Measurements from ENCODE around the gene DCLK2.
"Not testable (repeated sequence)": the region's sequence is repeated elsewhere in the genome, so short reads cannot be mapped to it uniquely, and the experiment has no call there.

DCLK2 gene

GRCh38 chr4:150181536-150181935, 103.3 kb downstream of the DCLK2 start:
- H3K27ac Mint-ChIP-seq = no peak overlapping the region
- H3K4me3 Mint-ChIP-seq = no peak overlapping the region
- no peaks in the 10 kb centered on the region for H3K36me3 Mint-ChIP-seq (ENCODE audit: low read depth)
- peaks cover 2% of the 10 kb centered on the region for H3K27me3 Mint-ChIP-seq (ENCODE audit: low read depth)
- H3K4me1 Mint-ChIP-seq = peaks cover 54% of the 10 kb centered on the region
- H3K9me3 Mint-ChIP-seq = no peaks in the 10 kb centered on the region
- TF ChIP-seq CTCF (IDR thresholded peaks at IDR 0.05; ENCODE audit: unreplicated experiment in 3 of 3) = no peak

- Mint-ChIP-seq H3K4me3 (no peak overlapping the region), H3K36me3 (ENCODE audit: low read depth) (no peaks in the 10 kb centered on the region), H3K9me3 (no peaks in the 10 kb centered on the region), H3K4me1 (peaks cover 42% of the 10 kb centered on the region), H3K27me3 (ENCODE audit: low read depth) (peaks cover 4% of the 10 kb centered on the region), H3K27ac (peak overlapping the region in 1 of 3 experiments; percentile 32)
- no peak for TF ChIP-seq CTCF (IDR thresholded peaks at IDR 0.05; ENCODE audit: unreplicated experiment in 3 of 3)
These were observed 104.5 kb downstream of the DCLK2 start for GRCh38 chr4:150182794-150183193.

- peaks cover 27% of the 10 kb centered on the region for H3K4me1 Mint-ChIP-seq
- H3K27me3 Mint-ChIP-seq (ENCODE audit: low read depth); H3K9me3 Mint-ChIP-seq; H3K36me3 Mint-ChIP-seq (ENCODE audit: low read depth); H3K27ac Mint-ChIP-seq; H3K4me3 Mint-ChIP-seq: not testable (repeated sequence)
These were observed 106.8 kb downstream of the DCLK2 start for GRCh38 chr4:150185033-150185432.

GRCh38 chr4:150192986-150193385, 114.7 kb downstream of the DCLK2 start:
- Mint-ChIP-seq H3K4me3 (no peak overlapping the region), H3K36me3 (ENCODE audit: low read depth) (no peaks in the 10 kb centered on the region)

GRCh38 chr4:150197256-150197655, 119.0 kb downstream of the DCLK2 start:
- not testable (repeated sequence) for H3K4me1 Mint-ChIP-seq; H3K4me3 Mint-ChIP-seq; H3K9me3 Mint-ChIP-seq; H3K27me3 Mint-ChIP-seq (ENCODE audit: low read depth); H3K27ac Mint-ChIP-seq; H3K36me3 Mint-ChIP-seq (ENCODE audit: low read depth)

More at GRCh38 chr4:150192986-150193385, 114.7 kb downstream of the DCLK2 start:
- Mint-ChIP-seq H3K9me3 (no peaks in the 10 kb centered on the region), H3K27ac (no peak overlapping the region), H3K4me1 (no peaks in the 10 kb centered on the region), H3K27me3 (ENCODE audit: low read depth) (no peaks in the 10 kb centered on the region)
- no peak for TF ChIP-seq CTCF (IDR thresholded peaks at IDR 0.05; ENCODE audit: unreplicated experiment in 3 of 3)

GRCh38 chr4:150199056-150199455, 120.8 kb downstream of the DCLK2 start:
- peaks cover 4% of the 10 kb centered on the region for H3K27me3 Mint-ChIP-seq (ENCODE audit: low read depth)
- H3K27ac Mint-ChIP-seq = no peak overlapping the region
- no peak overlapping the region for H3K4me3 Mint-ChIP-seq
- H3K36me3 Mint-ChIP-seq (ENCODE audit: low read depth) = peaks cover 3% of the 10 kb centered on the region
- H3K4me1 Mint-ChIP-seq = no peaks in the 10 kb centered on the region
- H3K9me3 Mint-ChIP-seq = no peaks in the 10 kb centered on the region
- no peak for TF ChIP-seq CTCF (IDR thresholded peaks at IDR 0.05; ENCODE audit: unreplicated experiment in 3 of 3)

GRCh38 chr4:150205016-150205415, 126.8 kb downstream of the DCLK2 start:
- no peak for TF ChIP-seq CTCF (IDR thresholded peaks at IDR 0.05; ENCODE audit: unreplicated experiment in 3 of 3)
- Mint-ChIP-seq H3K4me3 (no peak overlapping the region), H3K4me1 (peaks cover 29% of the 10 kb centered on the region), H3K9me3 (no peaks in the 10 kb centered on the region), H3K27me3 (ENCODE audit: low read depth) (peaks cover 15% of the 10 kb centered on the region), H3K36me3 (ENCODE audit: low read depth) (no peaks in the 10 kb centered on the region), H3K27ac (no peak overlapping the region)
